Erythroblast (primary cell): ENCODE data around the gene SMDT1.

Experiments
- GATA1 ChIP-seq: IDR thresholded peaks from 2 replicates; pipeline ENCODE4 v1.6.1; 2011; ENCODE audit warnings: low read depth, mild to moderate bottlenecking, control low read depth, low read length, moderate library complexity
- POLR2A ChIP-seq: IDR thresholded peaks from 2 replicates; pipeline ENCODE4 v1.6.1; 2011; ENCODE audit warnings: mild to moderate bottlenecking, low read length

DNA sequence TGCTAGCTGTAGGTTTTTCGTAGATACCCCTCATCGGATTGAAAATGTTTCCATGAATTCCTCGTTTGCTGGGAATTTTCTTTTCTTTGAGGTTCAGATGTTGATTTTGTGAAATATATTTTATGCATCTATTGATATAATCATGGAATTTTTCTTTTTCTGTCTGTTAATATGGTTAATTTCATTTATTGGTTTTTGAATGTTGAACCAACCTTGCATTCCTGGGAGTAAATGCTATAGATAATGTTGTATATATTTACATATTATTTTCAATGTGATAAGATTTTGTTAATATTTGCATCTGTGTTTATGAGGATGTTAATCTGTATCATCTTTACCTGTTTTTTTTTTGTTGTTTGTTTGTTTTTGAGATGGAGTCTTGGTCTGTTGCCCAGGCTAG is 21.7 kb downstream of the SMDT1 start:
- TF ChIP-seq POLR2A (no peak), GATA1 (no peak)
